IPS-18a (cell line): ENCODE data around the gene FAM234A.

Experiments
- H3K27ac ChIP-seq: one replicate; pipeline ENCODE4 v1.5.1; 2013; ENCODE audit warnings: low read length
- H3K27me3 ChIP-seq: one replicate; pipeline ENCODE4 v1.6.1; 2013; ENCODE audit warnings: mild to moderate bottlenecking, low read length; ENCODE audit not compliant: control insufficient read depth, insufficient read depth
- H3K36me3 ChIP-seq: one replicate; pipeline ENCODE4 v1.6.1; 2013; ENCODE audit warnings: low read depth, low read length; ENCODE audit not compliant: control insufficient read depth
- H3K4me1 ChIP-seq: one replicate; pipeline ENCODE4 v1.6.1; 2013; ENCODE audit warnings: low read depth, low read length; ENCODE audit not compliant: control insufficient read depth
- H3K4me3 ChIP-seq: one replicate; pipeline ENCODE4 v1.5.1; 2013; ENCODE audit warnings: low read length
- H3K9ac ChIP-seq: one replicate; pipeline ENCODE4 v1.6.1; 2013; ENCODE audit warnings: mild to moderate bottlenecking, low read length, moderate library complexity
- H3K9me3 ChIP-seq: one replicate; pipeline ENCODE4 v1.6.1; 2013; ENCODE audit warnings: low read depth, low read length; ENCODE audit not compliant: control insufficient read depth

The FAM234A gene

GRCh38 chr16:259226-259625 is 24.6 kb downstream of the FAM234A start:
- H3K4me1 ChIP-seq, result no peaks in the 10 kb centered on the region
- H3K9me3 ChIP-seq, result no peaks in the 10 kb centered on the region
- no peaks in the 10 kb centered on the region for H3K27me3 ChIP-seq
- H3K9ac ChIP-seq, result no peak overlapping the region
- peaks cover 31% of the 10 kb centered on the region for H3K36me3 ChIP-seq
- no peak overlapping the region for H3K4me3 ChIP-seq
- H3K27ac ChIP-seq, result no peak overlapping the region

- Histone ChIP-seq H3K4me3 (no peak overlapping the region), H3K36me3 (peaks cover 27% of the 10 kb centered on the region), H3K4me1 (no peaks in the 10 kb centered on the region), H3K27ac (no peak overlapping the region), H3K9ac (no peak overlapping the region), H3K27me3 (no peaks in the 10 kb centered on the region), H3K9me3 (no peaks in the 10 kb centered on the region)
These were observed 25.2 kb downstream of the FAM234A start for GRCh38 chr16:259814-260253.

GRCh38 chr16:260326-260725 is 25.7 kb downstream of the FAM234A start:
- H3K4me1 ChIP-seq, result no peaks in the 10 kb centered on the region

GRCh38 chr16:261031-261691 is 26.5 kb downstream of the FAM234A start:
- Histone ChIP-seq H3K9ac (no peak overlapping the region), H3K27ac (no peak overlapping the region), H3K4me3 (no peak overlapping the region), H3K27me3 (no peaks in the 10 kb centered on the region), H3K36me3 (peaks cover 17% of the 10 kb centered on the region), H3K4me1 (no peaks in the 10 kb centered on the region), H3K9me3 (no peaks in the 10 kb centered on the region)

More at GRCh38 chr16:260326-260725, 25.7 kb downstream of the FAM234A start:
- Histone ChIP-seq H3K9me3 (no peaks in the 10 kb centered on the region), H3K36me3 (peaks cover 23% of the 10 kb centered on the region), H3K4me3 (no peak overlapping the region), H3K27ac (no peak overlapping the region), H3K9ac (no peak overlapping the region), H3K27me3 (no peaks in the 10 kb centered on the region)

DNA sequence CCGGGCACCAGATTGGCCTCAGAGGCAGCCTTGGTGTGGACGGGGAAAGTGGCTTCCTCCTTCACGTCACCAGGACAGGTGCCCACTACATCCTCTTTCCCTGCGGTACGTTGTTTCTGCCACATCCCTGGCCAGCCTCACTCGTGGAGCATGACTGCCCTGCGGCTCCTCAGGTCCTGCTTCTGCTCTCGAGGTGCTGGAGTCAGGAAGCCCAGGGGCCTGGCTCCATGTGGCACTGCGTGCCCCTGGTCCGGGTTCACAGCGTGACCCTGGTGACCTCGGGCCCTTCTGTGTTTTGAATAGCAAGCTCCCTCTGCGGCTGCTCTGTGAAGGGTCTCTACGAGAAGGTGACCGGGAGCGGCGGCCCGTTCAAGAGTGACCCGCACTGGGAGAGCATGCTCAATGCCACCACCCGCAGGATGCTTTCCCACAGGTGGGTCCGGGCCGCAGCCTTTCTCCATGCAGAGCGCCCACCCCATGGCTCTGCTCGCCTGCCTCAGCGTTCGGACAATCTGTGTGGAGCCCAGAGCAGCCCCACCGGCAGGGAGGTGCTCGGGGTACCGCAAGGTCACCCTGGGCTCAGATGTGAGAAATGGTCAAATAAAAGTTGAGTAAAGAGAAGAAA is 27.6 kb downstream of the FAM234A start:
- H3K36me3 ChIP-seq, result peaks cover 17% of the 10 kb centered on the region
- no peaks in the 10 kb centered on the region for H3K27me3 ChIP-seq

DNA sequence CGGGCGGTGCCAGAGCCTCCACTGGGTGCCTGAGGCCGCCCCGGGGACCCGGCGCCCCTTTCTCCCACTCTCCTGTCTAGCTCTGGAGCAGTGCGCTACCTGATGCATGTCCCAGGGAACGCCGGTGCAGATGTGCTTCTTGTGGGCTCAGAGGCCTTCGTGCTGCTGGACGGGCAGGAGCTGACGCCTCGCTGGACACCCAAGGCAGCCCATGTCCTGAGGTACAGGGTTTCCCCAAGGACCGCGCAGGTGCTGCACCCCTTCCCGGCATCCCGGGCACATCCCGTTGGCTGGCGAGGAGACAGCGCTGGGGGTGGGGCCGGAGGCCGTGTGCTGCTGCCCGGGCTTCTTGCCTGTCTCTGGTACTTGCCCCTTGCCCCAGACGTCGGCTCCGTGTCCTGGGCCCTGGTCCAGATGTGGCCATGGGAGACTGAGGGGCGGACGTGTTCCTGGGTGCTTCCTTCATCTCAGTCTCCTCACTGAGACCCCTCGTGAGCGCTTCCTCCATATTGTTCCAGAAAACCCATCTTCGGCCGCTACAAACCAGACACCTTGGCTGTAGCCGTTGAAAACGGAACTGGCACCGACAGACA is 28.7 kb downstream of the FAM234A start:
- Histone ChIP-seq H3K9me3 (no peaks in the 10 kb centered on the region), H3K27ac (no peak overlapping the region), H3K36me3 (peaks cover 17% of the 10 kb centered on the region), H3K4me1 (no peaks in the 10 kb centered on the region), H3K4me3 (no peak overlapping the region), H3K9ac (no peak overlapping the region), H3K27me3 (no peaks in the 10 kb centered on the region)

More for the DNA sequence above, 27.6 kb downstream of the FAM234A start:
- no peaks in the 10 kb centered on the region for H3K9me3 ChIP-seq
- H3K4me3 ChIP-seq, result no peak overlapping the region
- no peaks in the 10 kb centered on the region for H3K4me1 ChIP-seq
- no peak overlapping the region for H3K9ac ChIP-seq
- no peak overlapping the region for H3K27ac ChIP-seq

GRCh38 chr16:263944-264343 is 29.3 kb downstream of the FAM234A start:
- Histone ChIP-seq H3K4me3 (no peak overlapping the region), H3K36me3 (peaks cover 17% of the 10 kb centered on the region), H3K9me3 (no peaks in the 10 kb centered on the region), H3K27me3 (no peaks in the 10 kb centered on the region), H3K27ac (no peak overlapping the region), H3K9ac (no peak overlapping the region), H3K4me1 (no peaks in the 10 kb centered on the region)

DNA sequence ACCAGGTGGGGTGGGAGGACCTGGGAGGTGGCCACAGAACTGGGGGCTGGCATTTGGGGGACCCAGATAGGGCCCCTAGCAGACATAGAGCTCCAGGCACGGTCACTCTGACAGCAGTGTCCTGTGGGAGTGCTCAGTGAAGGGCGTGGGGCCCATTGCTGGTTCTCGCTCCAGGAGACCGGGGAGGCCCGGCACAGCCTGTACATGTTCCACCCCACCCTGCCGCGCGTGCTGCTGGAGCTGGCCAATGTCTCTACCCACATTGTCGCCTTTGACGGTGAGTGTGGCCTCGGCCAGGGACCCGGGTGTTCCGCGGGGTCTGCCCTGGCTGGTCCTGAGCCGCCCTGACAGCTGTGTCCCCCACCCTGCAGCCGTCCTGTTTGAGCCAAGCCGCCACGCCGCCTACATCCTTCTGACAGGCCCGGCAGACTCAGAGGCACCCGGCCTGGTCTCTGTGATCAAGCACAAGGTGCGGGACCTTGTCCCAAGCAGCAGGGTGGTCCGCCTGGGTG is 29.9 kb downstream of the FAM234A start:
- no peaks in the 10 kb centered on the region for H3K9me3 ChIP-seq
- peaks cover 17% of the 10 kb centered on the region for H3K36me3 ChIP-seq

GRCh38 chr16:265002-265529 is 30.4 kb downstream of the FAM234A start:
- Histone ChIP-seq H3K9ac (no peak overlapping the region), H3K4me3 (no peak overlapping the region), H3K27me3 (no peaks in the 10 kb centered on the region), H3K9me3 (no peaks in the 10 kb centered on the region), H3K4me1 (no peaks in the 10 kb centered on the region), H3K27ac (no peak overlapping the region), H3K36me3 (peaks cover 17% of the 10 kb centered on the region)

More for the DNA sequence above, 29.9 kb downstream of the FAM234A start:
- H3K27me3 ChIP-seq, result no peaks in the 10 kb centered on the region
- H3K27ac ChIP-seq, result no peak overlapping the region
- H3K9ac ChIP-seq, result no peak overlapping the region
- no peak overlapping the region for H3K4me3 ChIP-seq
- H3K4me1 ChIP-seq, result no peaks in the 10 kb centered on the region

- Histone ChIP-seq H3K36me3 (peaks cover 17% of the 10 kb centered on the region), H3K4me3 (no peak overlapping the region), H3K27ac (no peak overlapping the region), H3K9me3 (no peaks in the 10 kb centered on the region), H3K27me3 (no peaks in the 10 kb centered on the region), H3K9ac (no peak overlapping the region), H3K4me1 (no peaks in the 10 kb centered on the region)
These were observed 31.1 kb downstream of the FAM234A start for GRCh38 chr16:265711-266110.

GRCh38 chr16:266258-267164 is 31.9 kb downstream of the FAM234A start:
- Histone ChIP-seq H3K9me3 (no peaks in the 10 kb centered on the region), H3K27ac (no peak overlapping the region), H3K4me3 (no peak overlapping the region), H3K36me3 (peaks cover 16% of the 10 kb centered on the region), H3K9ac (no peak overlapping the region), H3K4me1 (no peaks in the 10 kb centered on the region), H3K27me3 (no peaks in the 10 kb centered on the region)
